Liver (tissue), 9 donors: ENCODE data around the gene VEGFA. TPM values are rescaled to one million over a fixed set of nuclear protein-coding genes. Genes with fewer than 3 reads are reported as not detected.

Source experiments
- DNase-seq: peaks from one replicate; pipeline ENCODE4 v3.0.0-alpha.2; 2017; ENCODE audit warnings: low spot score
- H3K27ac ChIP-seq, 2 donors: one replicate each; pipeline ENCODE4 v1.7.0; 2013; ENCODE audit warnings: inconsistent platforms in 2 of 2, low read length in 2 of 2, control low read depth in 1 of 2, low read depth in 1 of 2, mild to moderate bottlenecking in 1 of 2
- H3K27me3 ChIP-seq, 4 donors: one replicate each; pipeline versions ENCODE4 v1.6.1 to v1.7.0; 2013; ENCODE audit warnings: low read length in 3 of 4, inconsistent platforms in 1 of 4, mild to moderate bottlenecking in 1 of 4, moderate library complexity in 1 of 4; ENCODE audit not compliant: control insufficient read depth in 4 of 4, insufficient read depth in 4 of 4
- H3K36me3 ChIP-seq, 4 donors: one replicate each; pipeline versions ENCODE4 v1.6.1 to v1.7.0; 2013; ENCODE audit warnings: low read length in 3 of 4, mild to moderate bottlenecking in 3 of 4, low read depth in 1 of 4, moderate library complexity in 1 of 4; ENCODE audit not compliant: control insufficient read depth in 4 of 4, insufficient read depth in 3 of 4
- H3K4me1 ChIP-seq, 4 donors: one replicate each; pipeline versions ENCODE4 v1.6.1 to v1.7.0; 2013; ENCODE audit warnings: low read length in 3 of 4, mild to moderate bottlenecking in 3 of 4, moderate library complexity in 1 of 4; ENCODE audit not compliant: control insufficient read depth in 4 of 4, insufficient read depth in 4 of 4
- H3K4me3 ChIP-seq, 3 donors: one replicate each; pipeline versions ENCODE4 v1.6.1 to v1.7.0; 2013; ENCODE audit warnings: low read length in 3 of 3, control low read depth in 1 of 3, low read depth in 1 of 3, mild to moderate bottlenecking in 1 of 3
- H3K9ac ChIP-seq, 2 donors: one replicate each; pipeline ENCODE4 v1.7.0; 2013; ENCODE audit warnings: low read length in 2 of 2, mild to moderate bottlenecking in 2 of 2, moderate library complexity in 2 of 2, control low read depth in 1 of 2, low read depth in 1 of 2
- H3K9me3 ChIP-seq, 4 donors: one replicate each; pipeline versions ENCODE4 v1.6.1 to v1.7.0; 2013; ENCODE audit warnings: low read length in 3 of 4; ENCODE audit not compliant: control insufficient read depth in 4 of 4
- EGR1 ChIP-seq, 2 donors: IDR thresholded peaks; 2 replicates each; pipeline ENCODE4 v1.6.1; 2016 to 2018; ENCODE audit warnings: antibody characterized with exemption in 2 of 2, low read depth in 2 of 2
- FOXA1 ChIP-seq: IDR thresholded peaks from 2 replicates; pipeline ENCODE4 v1.6.1; 2016; ENCODE audit warnings: antibody characterized with exemption
- FOXA2 ChIP-seq: IDR thresholded peaks from 2 replicates; pipeline ENCODE4 v1.6.1; 2016; ENCODE audit warnings: antibody characterized with exemption
- GABPA ChIP-seq, 2 donors: IDR thresholded peaks in 1 of 2; conservative IDR thresholded peaks in 1 of 2; 2 replicates each; pipeline ENCODE4 v1.6.1; 2016; ENCODE audit warnings: antibody characterized with exemption in 2 of 2, mild to moderate bottlenecking in 1 of 2, moderate library complexity in 1 of 2
- HNF4A ChIP-seq, 2 donors: conservative IDR thresholded peaks; 2 replicates each; pipeline ENCODE4 v1.6.1; 2016; ENCODE audit warnings: antibody characterized with exemption in 2 of 2, mild to moderate bottlenecking in 2 of 2
- HNF4G ChIP-seq: IDR thresholded peaks from 2 replicates; pipeline ENCODE4 v1.6.1; 2016; ENCODE audit warnings: antibody characterized with exemption
- JUND ChIP-seq, 2 donors: IDR thresholded peaks; 2 replicates each; pipeline ENCODE4 v1.6.1; 2016; ENCODE audit warnings: antibody characterized with exemption in 2 of 2
- NR2F2 ChIP-seq: IDR thresholded peaks from 2 replicates; pipeline ENCODE4 v1.6.1; 2016; ENCODE audit warnings: antibody characterized with exemption
- RAD21 ChIP-seq, 2 donors: IDR thresholded peaks; 2 replicates each; pipeline ENCODE4 v1.6.1; 2016; ENCODE audit warnings: antibody characterized with exemption in 2 of 2, mild to moderate bottlenecking in 2 of 2
- RXRA ChIP-seq, 2 donors: IDR thresholded peaks; 2 replicates each; pipeline ENCODE4 v1.6.1; 2017 to 2018; ENCODE audit warnings: antibody characterized with exemption in 2 of 2, mild to moderate bottlenecking in 1 of 2
- SP1 ChIP-seq: IDR thresholded peaks from 2 replicates; pipeline ENCODE4 v1.6.1; 2018; ENCODE audit warnings: antibody characterized with exemption, mild to moderate bottlenecking
- TAF1 ChIP-seq: conservative IDR thresholded peaks from 2 replicates; pipeline ENCODE4 v1.6.1; 2016; ENCODE audit warnings: antibody characterized with exemption, mild to moderate bottlenecking
- YY1 ChIP-seq: IDR thresholded peaks from 2 replicates; pipeline ENCODE4 v1.6.1; 2016; ENCODE audit warnings: antibody characterized with exemption, mild to moderate bottlenecking
- WGBS: extraction: QIAGEN DNeasy Blood & Tissue Kit; methylation state at CpG from one replicate; pipeline ENCODE4 v1.1.7; 2013; 5-methylcytosine and 5-hydroxymethylcytosine counted together
- polyA plus RNA-seq, 2 donors: library from polyadenylated mRNA; stranded (reverse) in 1 of 2; unstranded in 1 of 2; fragments of 200-250 nt in 1 of 2; fragments of >200 nt in 1 of 2; fragmentation: Nextera tagmentation in 1 of 2; extraction: Ambion mirVana in 1 of 2; gene quantifications; one replicate each; pipeline versions ENCODE4 v1.2.1 to v1.2.3, GENCODE V29; 2013 to 2015
- total RNA-seq, 2 donors: library from RNA; depleted of rRNA; stranded (reverse); fragments of >200 nt; gene quantifications; one replicate each; pipeline ENCODE4 v1.2.3, GENCODE V29; 2014
- TF ChIP-seq, protein P1 (sequence below): IDR thresholded peaks from 2 replicates; pipeline ENCODE4 v1.6.1; 2016; ENCODE audit warnings: antibody characterized with exemption, mild to moderate bottlenecking
- TF ChIP-seq, protein P2 (sequence below): IDR thresholded peaks from 2 replicates; pipeline ENCODE4 v1.6.1; 2016; ENCODE audit warnings: antibody characterized with exemption
- TF ChIP-seq, protein P3 (sequence below): fragments of 150-350 bp; IDR thresholded peaks from 2 replicates; pipeline ENCODE4 v1.5.1; 2017; ENCODE audit warnings: improper control_type of control experiment, low read depth, low read length; ENCODE audit not compliant: missing input control
- TF ChIP-seq, protein P4 (sequence below): IDR thresholded peaks from 2 replicates; pipeline ENCODE4 v1.6.1; 2016; ENCODE audit warnings: antibody characterized with exemption
- TF ChIP-seq, protein P5 (sequence below): IDR thresholded peaks from 2 replicates; pipeline ENCODE4 v1.6.1; 2016; ENCODE audit warnings: antibody characterized with exemption
- donor health status: healthy.
- donor health status: healthy.
- donor health status: healthy.
- donor health status: healthy.
- donor health status: healthy.

The VEGFA gene
- total and polyA plus RNA-seq, 4 donors: 14.7 to 160 (median 65.2) TPM

DNA sequence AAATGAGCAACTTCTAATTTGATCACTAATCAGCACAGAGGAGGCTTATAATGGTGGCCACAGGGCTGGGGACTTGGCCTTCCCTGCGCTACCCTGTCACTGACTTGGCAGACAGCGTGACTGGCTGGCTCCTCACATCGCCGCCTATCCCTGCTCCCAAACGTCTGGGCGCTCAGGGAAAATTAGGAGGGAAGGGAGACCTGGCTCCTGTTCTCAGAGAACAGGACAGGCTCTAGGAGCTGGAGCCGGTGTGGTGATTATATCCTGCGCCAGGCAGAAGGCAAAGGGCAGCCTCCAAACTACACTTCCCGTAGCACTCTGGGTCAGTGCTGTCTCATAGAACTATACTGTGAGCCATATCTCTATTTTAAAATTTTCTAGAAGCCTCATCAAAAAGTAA, 53.4 kb downstream of the VEGFA start:
- no peak for DNase-seq
- Histone ChIP-seq H3K36me3 (no peaks in the 10 kb centered on the region), H3K27ac (peak overlapping the region; percentile 70 to 81), H3K4me1 (peaks cover 3 to 40% (median 36%) of the 10 kb centered on the region in 4 donors), H3K9me3 (no peaks in the 10 kb centered on the region), H3K27me3 (no peaks in the 10 kb centered on the region), H3K4me3 (no peak overlapping the region), H3K9ac (peak overlapping the region in 1 of 2 donors; percentile 28)
- WGBS: 41% methylated on average over 9 of the region's 9 CpGs
- TF ChIP-seq YY1 (no peak), HNF4A (conservative IDR thresholded peaks at IDR 0.05) (peak in 1 of 2 donors; percentile 11)

DNA sequence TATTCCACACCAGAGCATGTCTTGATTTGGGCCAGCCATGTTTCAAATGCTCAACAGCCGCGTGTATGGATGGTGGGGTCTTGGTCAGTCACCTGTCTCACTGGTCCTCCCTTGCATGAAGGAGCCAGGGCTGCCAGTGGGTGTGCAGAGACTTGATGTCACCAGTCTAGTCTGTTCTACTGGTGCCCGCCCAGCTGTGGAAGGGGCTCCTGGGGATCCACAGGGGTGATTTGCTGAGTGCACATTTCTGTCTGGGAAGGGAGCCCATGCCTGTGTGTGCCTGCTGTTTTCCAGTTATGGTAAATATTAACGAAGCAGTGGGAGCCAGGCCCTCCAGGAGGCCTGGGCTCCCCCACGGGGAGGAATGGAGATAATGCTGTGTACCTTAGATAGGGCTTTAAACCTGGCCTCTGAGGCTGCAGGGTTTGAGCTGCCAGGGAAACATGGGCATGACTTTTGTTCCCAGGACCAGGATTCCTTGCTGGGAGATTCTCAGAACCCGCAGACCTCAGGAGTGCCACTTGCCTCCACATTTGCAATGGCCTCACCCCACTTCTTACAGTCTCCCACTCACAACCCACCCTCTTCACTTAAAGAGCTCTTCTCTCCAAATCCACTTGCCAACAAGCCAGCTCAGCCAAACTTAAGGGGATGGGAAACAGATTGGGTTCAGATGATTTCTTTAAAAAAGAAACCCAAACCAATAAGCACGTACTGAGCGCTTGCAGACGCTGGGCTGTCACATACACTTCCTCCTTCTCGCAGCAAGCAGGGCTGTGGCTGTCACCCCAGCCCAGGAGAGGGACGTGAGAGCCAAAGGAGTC, 54.1 kb downstream of the VEGFA start:
- H3K9me3 ChIP-seq: no peaks in the 10 kb centered on the region
- peak overlapping the region in 1 of 2 donors; percentile 48 for H3K9ac ChIP-seq
- no peak for DNase-seq
- peaks cover 3 to 40% (median 36%) of the 10 kb centered on the region in 4 donors for H3K4me1 ChIP-seq
- H3K27me3 ChIP-seq: no peaks in the 10 kb centered on the region
- peak overlapping the region in 1 of 3 donors; percentile 2 for H3K4me3 ChIP-seq
- WGBS: 18% methylated on average over 11 of the region's 11 CpGs
- peak overlapping the region; percentile 70 to 81 for H3K27ac ChIP-seq
- H3K36me3 ChIP-seq: no peaks in the 10 kb centered on the region
- peak; percentile 64 to 89 for TF ChIP-seq HNF4A (conservative IDR thresholded peaks at IDR 0.05)
- TF ChIP-seq TAF1: peak; percentile 61
- TF ChIP-seq EGR1 (IDR thresholded peaks at IDR 0.05; ENCODE audit: low read depth in 2 of 2): peak in 1 of 2 donors; percentile 75
- peak; percentile 40 for TF ChIP-seq NR2F2
- TF ChIP-seq GABPA (IDR thresholded peaks at IDR 0.05 in 1 of 2, conservative IDR thresholded peaks at IDR 0.05 in 1 of 2): no peak
- TF ChIP-seq, protein P1, sequence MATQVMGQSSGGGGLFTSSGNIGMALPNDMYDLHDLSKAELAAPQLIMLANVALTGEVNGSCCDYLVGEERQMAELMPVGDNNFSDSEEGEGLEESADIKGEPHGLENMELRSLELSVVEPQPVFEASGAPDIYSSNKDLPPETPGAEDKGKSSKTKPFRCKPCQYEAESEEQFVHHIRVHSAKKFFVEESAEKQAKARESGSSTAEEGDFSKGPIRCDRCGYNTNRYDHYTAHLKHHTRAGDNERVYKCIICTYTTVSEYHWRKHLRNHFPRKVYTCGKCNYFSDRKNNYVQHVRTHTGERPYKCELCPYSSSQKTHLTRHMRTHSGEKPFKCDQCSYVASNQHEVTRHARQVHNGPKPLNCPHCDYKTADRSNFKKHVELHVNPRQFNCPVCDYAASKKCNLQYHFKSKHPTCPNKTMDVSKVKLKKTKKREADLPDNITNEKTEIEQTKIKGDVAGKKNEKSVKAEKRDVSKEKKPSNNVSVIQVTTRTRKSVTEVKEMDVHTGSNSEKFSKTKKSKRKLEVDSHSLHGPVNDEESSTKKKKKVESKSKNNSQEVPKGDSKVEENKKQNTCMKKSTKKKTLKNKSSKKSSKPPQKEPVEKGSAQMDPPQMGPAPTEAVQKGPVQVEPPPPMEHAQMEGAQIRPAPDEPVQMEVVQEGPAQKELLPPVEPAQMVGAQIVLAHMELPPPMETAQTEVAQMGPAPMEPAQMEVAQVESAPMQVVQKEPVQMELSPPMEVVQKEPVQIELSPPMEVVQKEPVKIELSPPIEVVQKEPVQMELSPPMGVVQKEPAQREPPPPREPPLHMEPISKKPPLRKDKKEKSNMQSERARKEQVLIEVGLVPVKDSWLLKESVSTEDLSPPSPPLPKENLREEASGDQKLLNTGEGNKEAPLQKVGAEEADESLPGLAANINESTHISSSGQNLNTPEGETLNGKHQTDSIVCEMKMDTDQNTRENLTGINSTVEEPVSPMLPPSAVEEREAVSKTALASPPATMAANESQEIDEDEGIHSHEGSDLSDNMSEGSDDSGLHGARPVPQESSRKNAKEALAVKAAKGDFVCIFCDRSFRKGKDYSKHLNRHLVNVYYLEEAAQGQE: peak; percentile 89
- TF ChIP-seq, protein P2, sequence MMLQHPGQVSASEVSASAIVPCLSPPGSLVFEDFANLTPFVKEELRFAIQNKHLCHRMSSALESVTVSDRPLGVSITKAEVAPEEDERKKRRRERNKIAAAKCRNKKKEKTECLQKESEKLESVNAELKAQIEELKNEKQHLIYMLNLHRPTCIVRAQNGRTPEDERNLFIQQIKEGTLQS: no peak
- peak in 1 of 2 donors; percentile 81 for TF ChIP-seq JUND (IDR thresholded peaks at IDR 0.05)
- TF ChIP-seq, protein P3, sequence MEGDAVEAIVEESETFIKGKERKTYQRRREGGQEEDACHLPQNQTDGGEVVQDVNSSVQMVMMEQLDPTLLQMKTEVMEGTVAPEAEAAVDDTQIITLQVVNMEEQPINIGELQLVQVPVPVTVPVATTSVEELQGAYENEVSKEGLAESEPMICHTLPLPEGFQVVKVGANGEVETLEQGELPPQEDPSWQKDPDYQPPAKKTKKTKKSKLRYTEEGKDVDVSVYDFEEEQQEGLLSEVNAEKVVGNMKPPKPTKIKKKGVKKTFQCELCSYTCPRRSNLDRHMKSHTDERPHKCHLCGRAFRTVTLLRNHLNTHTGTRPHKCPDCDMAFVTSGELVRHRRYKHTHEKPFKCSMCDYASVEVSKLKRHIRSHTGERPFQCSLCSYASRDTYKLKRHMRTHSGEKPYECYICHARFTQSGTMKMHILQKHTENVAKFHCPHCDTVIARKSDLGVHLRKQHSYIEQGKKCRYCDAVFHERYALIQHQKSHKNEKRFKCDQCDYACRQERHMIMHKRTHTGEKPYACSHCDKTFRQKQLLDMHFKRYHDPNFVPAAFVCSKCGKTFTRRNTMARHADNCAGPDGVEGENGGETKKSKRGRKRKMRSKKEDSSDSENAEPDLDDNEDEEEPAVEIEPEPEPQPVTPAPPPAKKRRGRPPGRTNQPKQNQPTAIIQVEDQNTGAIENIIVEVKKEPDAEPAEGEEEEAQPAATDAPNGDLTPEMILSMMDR: no peak
- peak; percentile 91 for TF ChIP-seq YY1
- peak; percentile 77 for TF ChIP-seq SP1
- TF ChIP-seq FOXA2: peak; percentile 92
- TF ChIP-seq, protein P4, sequence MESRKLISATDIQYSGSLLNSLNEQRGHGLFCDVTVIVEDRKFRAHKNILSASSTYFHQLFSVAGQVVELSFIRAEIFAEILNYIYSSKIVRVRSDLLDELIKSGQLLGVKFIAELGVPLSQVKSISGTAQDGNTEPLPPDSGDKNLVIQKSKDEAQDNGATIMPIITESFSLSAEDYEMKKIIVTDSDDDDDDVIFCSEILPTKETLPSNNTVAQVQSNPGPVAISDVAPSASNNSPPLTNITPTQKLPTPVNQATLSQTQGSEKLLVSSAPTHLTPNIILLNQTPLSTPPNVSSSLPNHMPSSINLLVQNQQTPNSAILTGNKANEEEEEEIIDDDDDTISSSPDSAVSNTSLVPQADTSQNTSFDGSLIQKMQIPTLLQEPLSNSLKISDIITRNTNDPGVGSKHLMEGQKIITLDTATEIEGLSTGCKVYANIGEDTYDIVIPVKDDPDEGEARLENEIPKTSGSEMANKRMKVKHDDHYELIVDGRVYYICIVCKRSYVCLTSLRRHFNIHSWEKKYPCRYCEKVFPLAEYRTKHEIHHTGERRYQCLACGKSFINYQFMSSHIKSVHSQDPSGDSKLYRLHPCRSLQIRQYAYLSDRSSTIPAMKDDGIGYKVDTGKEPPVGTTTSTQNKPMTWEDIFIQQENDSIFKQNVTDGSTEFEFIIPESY: peak; percentile 77
- peak; percentile 64 to 74 for TF ChIP-seq RAD21 (IDR thresholded peaks at IDR 0.05)
- peak; percentile 66 to 92 for TF ChIP-seq RXRA (IDR thresholded peaks at IDR 0.05)
- peak; percentile 44 for TF ChIP-seq HNF4G
- TF ChIP-seq, protein P5, sequence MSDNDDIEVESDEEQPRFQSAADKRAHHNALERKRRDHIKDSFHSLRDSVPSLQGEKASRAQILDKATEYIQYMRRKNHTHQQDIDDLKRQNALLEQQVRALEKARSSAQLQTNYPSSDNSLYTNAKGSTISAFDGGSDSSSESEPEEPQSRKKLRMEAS: peak; percentile 89
- TF ChIP-seq FOXA1: peak; percentile 89
